CD4-positive, alpha-beta T cell treated with Interferon alpha-2 for 1 hour (primary cell): ENCODE data around the gene RPS21.
A peak's percentile ranks its signal among the peaks of the same experiment; 100 is the strongest.

Source experiments
- DNase-seq, 2 donors: peaks; one replicate each; pipeline ENCODE4 v3.0.0-alpha.2; 2020 to 2022

Gene RPS21

GRCh38 chr20:62400021-62400420, 13.1 kb downstream of the RPS21 start:
- DNase-seq: no peak

GRCh38 chr20:62400541-62400940, 13.6 kb downstream of the RPS21 start:
- no peak for DNase-seq

GRCh38 chr20:62401331-62401779, 14.5 kb downstream of the RPS21 start:
- no peak for DNase-seq

- no peak for DNase-seq
Observed at GRCh38 chr20:62402456-62403150, 15.7 kb downstream of the RPS21 start.

GRCh38 chr20:62403331-62403730, 16.4 kb downstream of the RPS21 start:
- DNase-seq: no peak

GRCh38 chr20:62404112-62404665, 17.3 kb downstream of the RPS21 start:
- DNase-seq: no peak

- DNase-seq: no peak
Observed at GRCh38 chr20:62404761-62405107, 17.8 kb downstream of the RPS21 start.

- peak in 1 of 2 donors; percentile 12 for DNase-seq
Observed at GRCh38 chr20:62405108-62405980, 18.4 kb downstream of the RPS21 start.

GRCh38 chr20:62405981-62406513, 19.1 kb downstream of the RPS21 start:
- DNase-seq: no peak

- DNase-seq: no peak
Observed at GRCh38 chr20:62406635-62407176, 19.8 kb downstream of the RPS21 start.

GRCh38 chr20:62407221-62407992, 20.5 kb downstream of the RPS21 start, which contains the start of gene CABLES2:
TSS of gene CABLES2 (minus strand) at chr20:62407285. CDS start at chr20:62407276, 9 bp downstream.
- DNase-seq: peak; percentile 92 to 94

- no peak for DNase-seq
Observed at GRCh38 chr20:62408055-62408454, 21.2 kb downstream of the RPS21 start.

- DNase-seq: no peak
Observed at GRCh38 chr20:62408640-62409039, 21.7 kb downstream of the RPS21 start.

GRCh38 chr20:62409086-62409853, 22.4 kb downstream of the RPS21 start:
- no peak for DNase-seq

- peak; percentile 26 to 41 for DNase-seq
Observed at GRCh38 chr20:62409931-62410745, 23.2 kb downstream of the RPS21 start.

GRCh38 chr20:62410746-62411478, 24.0 kb downstream of the RPS21 start:
- no peak for DNase-seq

- no peak for DNase-seq
Observed at GRCh38 chr20:62411479-62412193, 24.7 kb downstream of the RPS21 start.

GRCh38 chr20:62412194-62413024, 25.5 kb downstream of the RPS21 start:
- no peak for DNase-seq
